ENCODE data around the gene ARHGAP44. TPM values are rescaled to one million over a fixed set of nuclear protein-coding genes. Genes with fewer than 3 reads are reported as not detected.

The ARHGAP44 gene
- polyA plus RNA-seq, 1 donor from 2014 or later, result 5.9 TPM

GRCh38 chr17:12794919-12795532 is 5.7 kb downstream of the ARHGAP44 start:
- no peaks in the 10 kb centered on the region for H3K9me3 ChIP-seq (ENCODE audit: low read length)
- no peaks in the 10 kb centered on the region for H4K20me1 ChIP-seq (ENCODE audit: insufficient read depth)
- H3K79me2 ChIP-seq (replicated peaks; ENCODE audit: insufficient read depth, low read length), result no peaks in the 10 kb centered on the region
- H2AFZ ChIP-seq (ENCODE audit: low read depth, low read length), result no peak overlapping the region
- no peak overlapping the region for H3K4me3 ChIP-seq (ENCODE audit: low read length)
- H3F3A ChIP-seq (ENCODE audit: insufficient read depth, low read length, poor library complexity, severe bottlenecking), result no peaks in the 10 kb centered on the region
- no peaks in the 10 kb centered on the region for H3K9me2 ChIP-seq (ENCODE audit: insufficient read depth, low read length)
- H3K9ac ChIP-seq (ENCODE audit: low read length), result no peak overlapping the region
- no peak for TF ChIP-seq EP300 (conservative IDR thresholded peaks at IDR 0.05; ENCODE audit: poor library complexity, severe bottlenecking)
- no peak for TF ChIP-seq TAF1 (IDR thresholded peaks at IDR 0.05; ENCODE audit: low read depth)
- TF ChIP-seq POLR2AphosphoS5 (IDR thresholded peaks at IDR 0.05), result no peak
- no peak for TF ChIP-seq SMC3 (conservative IDR thresholded peaks at IDR 0.05; ENCODE audit: poor library complexity)
- no peak for TF ChIP-seq RAD21 (conservative IDR thresholded peaks at IDR 0.05)
- TF ChIP-seq CTCF (IDR thresholded peaks at IDR 0.05; ENCODE audit: poor library complexity, severe bottlenecking), result no peak
- no peak for TF ChIP-seq EZH2 (IDR thresholded peaks at IDR 0.05; ENCODE audit: borderline replicate concordance, insufficient read depth, low read length, poor library complexity, severe bottlenecking)
- no peak for TF ChIP-seq REST (IDR thresholded peaks at IDR 0.05; ENCODE audit: borderline replicate concordance)
- no peak for TF ChIP-seq MXI1 (conservative IDR thresholded peaks at IDR 0.05; ENCODE audit: poor library complexity, severe bottlenecking)
- no peaks in the 10 kb centered on the region for H3K36me3 ChIP-seq (ENCODE audit: insufficient read depth, low read length)
- H3K4me2 ChIP-seq (ENCODE audit: low read length), result no peak overlapping the region
- H3K27me3 ChIP-seq (ENCODE audit: insufficient read depth, low read depth, low read length), result no peaks in the 10 kb centered on the region
- H3K27ac ChIP-seq (ENCODE audit: low read length), result no peak overlapping the region

GRCh38 chr17:12800855-12801365 is 11.6 kb downstream of the ARHGAP44 start:
- Histone ChIP-seq H3F3A (ENCODE audit: insufficient read depth, low read length, poor library complexity, severe bottlenecking) (no peaks in the 10 kb centered on the region), H3K79me2 (replicated peaks; ENCODE audit: insufficient read depth, low read length) (no peaks in the 10 kb centered on the region), H3K27ac (ENCODE audit: low read length) (no peak overlapping the region), H3K4me3 (ENCODE audit: low read length) (no peak overlapping the region), H3K27me3 (ENCODE audit: insufficient read depth, low read depth, low read length) (no peaks in the 10 kb centered on the region), H3K9ac (ENCODE audit: low read length) (no peak overlapping the region), H3K4me2 (ENCODE audit: low read length) (no peak overlapping the region), H3K9me3 (ENCODE audit: low read length) (no peaks in the 10 kb centered on the region), H2AFZ (ENCODE audit: low read depth, low read length) (no peak overlapping the region), H3K9me2 (ENCODE audit: insufficient read depth, low read length) (no peaks in the 10 kb centered on the region), H4K20me1 (ENCODE audit: insufficient read depth) (no peaks in the 10 kb centered on the region), H3K36me3 (ENCODE audit: insufficient read depth, low read length) (no peaks in the 10 kb centered on the region)
- TF ChIP-seq MXI1 (conservative IDR thresholded peaks at IDR 0.05; ENCODE audit: poor library complexity, severe bottlenecking), result no peak
